ENCODE results near the gene CASP14. TPM values are rescaled to one million over a fixed set of nuclear protein-coding genes. Genes with fewer than 3 reads are reported as not detected.
"Not testable (repeated sequence)": the region's sequence is repeated elsewhere in the genome, so short reads cannot be mapped to it uniquely, and the experiment has no call there.

The CASP14 gene
- total RNA-seq, 1 donor from 2014 or later, result 34.6 TPM

DNA sequence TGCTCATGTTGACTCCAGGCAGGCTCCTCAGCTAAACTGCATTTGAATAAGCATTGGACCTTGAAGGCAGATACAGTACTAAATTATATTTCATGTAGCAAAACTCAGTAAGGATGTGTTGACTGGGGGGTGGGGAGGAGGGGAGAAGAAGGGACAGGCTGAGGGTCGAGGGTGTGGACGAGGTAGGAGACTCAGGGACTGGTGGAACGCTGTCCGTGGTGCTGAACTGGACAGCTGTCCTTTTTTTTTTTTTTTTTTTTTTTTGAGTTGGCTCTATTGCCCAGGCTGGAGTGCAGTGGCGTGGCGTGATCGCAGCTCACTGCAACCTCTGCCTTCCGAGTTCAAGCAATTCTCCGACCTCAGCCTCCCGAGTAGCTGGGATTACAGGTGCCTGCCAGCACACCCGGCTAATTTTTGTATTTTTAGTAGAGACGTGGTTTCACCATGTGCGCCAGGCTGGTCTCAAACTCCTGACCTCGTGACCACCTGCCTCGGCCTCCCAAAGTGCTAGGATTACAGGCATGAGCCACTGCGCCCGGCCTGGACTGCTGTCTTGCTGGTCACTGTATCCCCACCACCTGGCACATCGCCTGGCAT, 33.2 kb upstream of the CASP14 start:
- Histone ChIP-seq H3K27ac (no peak overlapping the region), H3K9me3 (no peaks in the 10 kb centered on the region), H3K4me3 (no peak overlapping the region), H3K36me3 (no peaks in the 10 kb centered on the region), H3K4me1 (no peaks in the 10 kb centered on the region), H3K27me3 (peaks cover under 1% of the 10 kb centered on the region)
- intact Hi-C loops (cut with DNase I), result no loop called here
- TF ChIP-seq POLR2A (IDR thresholded peaks at IDR 0.05) (no peak), POLR2AphosphoS5 (IDR thresholded peaks at IDR 0.05; ENCODE audit: insufficient read depth in 1 of 2, low read depth in 1 of 2) (no peak)
- no peak for DNase-seq (ENCODE audit: extremely low spot score in 2 of 2)

GRCh38 chr19:15018836-15019235, 30.4 kb upstream of the CASP14 start:
- H3K27ac ChIP-seq; H3K4me3 ChIP-seq; H3K36me3 ChIP-seq; intact Hi-C loops (cut with DNase I); DNase-seq (ENCODE audit: extremely low spot score in 2 of 2); H3K9me3 ChIP-seq; H3K27me3 ChIP-seq; H3K4me1 ChIP-seq: not testable (repeated sequence)

GRCh38 chr19:15021286-15022007, 27.8 kb upstream of the CASP14 start:
- no peaks in the 10 kb centered on the region for H3K27me3 ChIP-seq
- DNase-seq (ENCODE audit: extremely low spot score in 2 of 2), result no peak
- no peak overlapping the region for H3K27ac ChIP-seq
- H3K9me3 ChIP-seq, result no peaks in the 10 kb centered on the region
- TF ChIP-seq POLR2AphosphoS5 (IDR thresholded peaks at IDR 0.05; ENCODE audit: insufficient read depth in 1 of 2, low read depth in 1 of 2) (no peak), POLR2A (IDR thresholded peaks at IDR 0.05) (no peak), CTCF (IDR thresholded peaks at IDR 0.05) (no peak)
- no peaks in the 10 kb centered on the region for H3K4me1 ChIP-seq
- intact Hi-C loops (cut with DNase I), result no loop called here
- H3K4me3 ChIP-seq, result no peak overlapping the region
- no peaks in the 10 kb centered on the region for H3K36me3 ChIP-seq

GRCh38 chr19:15022752-15023151, 26.5 kb upstream of the CASP14 start:
- Histone ChIP-seq H3K4me3 (no peak overlapping the region), H3K4me1 (no peaks in the 10 kb centered on the region), H3K27me3 (no peaks in the 10 kb centered on the region), H3K27ac (no peak overlapping the region), H3K9me3 (no peaks in the 10 kb centered on the region), H3K36me3 (no peaks in the 10 kb centered on the region)
- intact Hi-C loops (cut with DNase I), result no loop called here
- TF ChIP-seq POLR2AphosphoS5 (IDR thresholded peaks at IDR 0.05; ENCODE audit: insufficient read depth in 1 of 2, low read depth in 1 of 2) (no peak), POLR2A (IDR thresholded peaks at IDR 0.05) (no peak), CTCF (IDR thresholded peaks at IDR 0.05) (no peak)
- DNase-seq (ENCODE audit: extremely low spot score in 2 of 2), result no peak

DNA sequence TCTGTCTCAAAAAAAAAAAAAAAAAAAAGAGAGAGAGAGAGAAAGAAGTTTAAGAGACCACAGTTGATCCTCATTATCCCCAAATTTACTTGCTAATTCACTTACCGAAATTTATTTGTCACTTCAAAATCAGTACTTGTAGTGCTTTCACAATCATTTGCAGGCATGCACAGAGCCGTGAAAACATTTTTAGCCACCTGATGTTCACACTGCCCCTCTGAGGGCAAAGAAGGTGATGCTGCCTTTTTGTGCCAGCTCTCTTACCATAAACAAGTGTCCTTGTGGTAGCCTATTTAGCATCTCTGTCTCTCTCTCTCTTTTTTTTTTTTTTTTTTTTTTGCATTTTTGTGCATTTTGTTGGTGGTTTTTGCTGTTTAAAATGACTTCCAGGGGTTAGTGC, 24.1 kb upstream of the CASP14 start:
- no peaks in the 10 kb centered on the region for H3K4me1 ChIP-seq
- no peak overlapping the region for H3K27ac ChIP-seq
- intact Hi-C loops (cut with DNase I), result no loop called here
- H3K4me3 ChIP-seq, result no peak overlapping the region
- TF ChIP-seq CTCF (IDR thresholded peaks at IDR 0.05) (no peak), POLR2A (IDR thresholded peaks at IDR 0.05) (no peak), POLR2AphosphoS5 (IDR thresholded peaks at IDR 0.05; ENCODE audit: insufficient read depth in 1 of 2, low read depth in 1 of 2) (no peak)
- no peaks in the 10 kb centered on the region for H3K27me3 ChIP-seq
- H3K9me3 ChIP-seq, result no peaks in the 10 kb centered on the region
- DNase-seq (ENCODE audit: extremely low spot score in 2 of 2), result no peak
- no peaks in the 10 kb centered on the region for H3K36me3 ChIP-seq

GRCh38 chr19:15028490-15028889, 20.8 kb upstream of the CASP14 start:
- H3K9me3 ChIP-seq, result no peaks in the 10 kb centered on the region
- intact Hi-C loops (cut with DNase I), result no loop called here
- H3K27me3 ChIP-seq, result no peaks in the 10 kb centered on the region
- no peak overlapping the region for H3K27ac ChIP-seq
- H3K36me3 ChIP-seq, result no peaks in the 10 kb centered on the region
- TF ChIP-seq POLR2AphosphoS5 (IDR thresholded peaks at IDR 0.05; ENCODE audit: insufficient read depth in 1 of 2, low read depth in 1 of 2) (no peak), CTCF (IDR thresholded peaks at IDR 0.05) (no peak), POLR2A (IDR thresholded peaks at IDR 0.05) (no peak)
- DNase-seq (ENCODE audit: extremely low spot score in 2 of 2), result no peak
- no peak overlapping the region for H3K4me3 ChIP-seq
- no peaks in the 10 kb centered on the region for H3K4me1 ChIP-seq

All from vagina (tissue), 2 donors.